IgD-negative memory B cell (primary cell): ENCODE measurements around the gene RAD51B. TPM values are rescaled to one million over a fixed set of nuclear protein-coding genes. Genes with fewer than 3 reads are reported as not detected.

Source experiments
- H3K27ac Mint-ChIP-seq, 3 donors: one replicate each; pipeline ENCODE4 v1.8.0; 2020 to 2022; ENCODE audit warnings: mild to moderate bottlenecking in 3 of 3, mixed read lengths in 3 of 3, moderate library complexity in 1 of 3
- H3K27me3 Mint-ChIP-seq: one replicate; pipeline ENCODE4 v1.8.0; 2021; ENCODE audit warnings: mixed read lengths
- H3K36me3 Mint-ChIP-seq: one replicate; pipeline ENCODE4 v1.8.0; 2020; ENCODE audit warnings: mild to moderate bottlenecking, mixed read lengths
- H3K4me1 Mint-ChIP-seq, 3 donors: one replicate each; pipeline ENCODE4 v1.8.0; 2020 to 2022; ENCODE audit warnings: mixed read lengths in 3 of 3, mild to moderate bottlenecking in 1 of 3
- H3K4me3 Mint-ChIP-seq, 4 donors: one replicate each; pipeline ENCODE4 v1.8.0; 2020 to 2022; ENCODE audit warnings: mild to moderate bottlenecking in 4 of 4, mixed read lengths in 4 of 4, moderate library complexity in 3 of 4
- H3K9me3 Mint-ChIP-seq, 3 donors: one replicate each; pipeline ENCODE4 v1.8.0; 2020 to 2021; ENCODE audit warnings: mixed read lengths in 3 of 3, mild to moderate bottlenecking in 1 of 3
- polyA plus RNA-seq: library from polyadenylated mRNA; unstranded; fragments of 300-500 nt; fragmentation: Illumina TruSeq; gene quantifications from one replicate; pipeline ENCODE4 v1.2.3, GENCODE V29; 2021

RAD51B gene
- polyA plus RNA-seq, 1 donor from 2014 or later: 24.9 TPM

DNA sequence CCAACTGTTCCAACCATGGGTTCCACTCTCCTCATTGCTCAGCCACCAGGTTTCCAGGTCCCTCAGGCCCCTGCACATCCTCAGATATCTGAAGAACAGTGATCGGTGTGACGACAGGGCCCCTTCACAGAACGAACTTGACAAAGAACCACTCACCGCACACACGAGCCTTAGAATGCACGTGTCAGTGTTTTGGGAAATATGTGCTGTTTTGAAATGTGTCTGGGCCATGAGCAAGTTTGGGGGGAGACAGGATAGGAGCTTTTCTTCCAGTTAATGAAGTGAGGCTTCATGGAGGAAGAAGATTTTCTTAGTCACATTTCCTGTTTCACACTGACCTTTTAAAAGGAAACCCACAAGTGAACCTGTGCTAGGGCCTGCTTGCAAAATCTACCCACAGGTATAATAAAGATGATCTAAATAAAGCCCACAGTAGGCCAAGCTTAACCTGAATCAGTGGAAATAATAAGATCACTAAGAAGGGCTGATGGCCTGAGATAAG is 914.7 kb downstream of the RAD51B start:
- Mint-ChIP-seq H3K36me3 (no peaks in the 10 kb centered on the region), H3K27me3 (no peaks in the 10 kb centered on the region), H3K9me3 (no peaks in the 10 kb centered on the region), H3K4me3 (peak overlapping the region in 3 of 4 donors; percentile 16 to 77 (median 58)), H3K4me1 (peaks cover 37 to 41% (median 39%) of the 10 kb centered on the region in 3 donors), H3K27ac (peak overlapping the region; percentile 21 to 90 (median 69))

DNA sequence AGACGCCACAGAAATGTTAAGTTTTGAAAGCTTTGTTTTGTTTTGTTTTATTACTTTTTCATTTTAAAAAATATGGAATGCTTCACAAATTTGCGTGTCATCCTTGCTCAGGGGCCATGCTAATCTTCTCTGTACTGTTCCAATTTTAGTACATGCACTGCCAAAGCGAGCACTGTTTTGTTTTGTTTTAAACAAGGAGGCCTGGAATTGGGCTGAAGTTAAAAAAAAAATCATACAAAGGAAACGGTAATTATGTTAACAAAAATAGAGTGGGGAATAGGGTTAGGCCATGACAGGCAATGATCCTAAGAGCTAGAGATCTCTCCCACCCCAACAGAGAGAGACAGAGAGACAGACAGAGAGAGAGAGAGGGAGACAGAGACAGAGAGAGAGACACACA is 916.3 kb downstream of the RAD51B start:
- Mint-ChIP-seq H3K4me3 (peak overlapping the region in 1 of 4 donors; percentile 24), H3K9me3 (no peaks in the 10 kb centered on the region), H3K4me1 (peaks cover 25 to 33% (median 29%) of the 10 kb centered on the region in 3 donors), H3K36me3 (no peaks in the 10 kb centered on the region), H3K27ac (peak overlapping the region in 1 of 3 donors; percentile 35), H3K27me3 (no peaks in the 10 kb centered on the region)

DNA sequence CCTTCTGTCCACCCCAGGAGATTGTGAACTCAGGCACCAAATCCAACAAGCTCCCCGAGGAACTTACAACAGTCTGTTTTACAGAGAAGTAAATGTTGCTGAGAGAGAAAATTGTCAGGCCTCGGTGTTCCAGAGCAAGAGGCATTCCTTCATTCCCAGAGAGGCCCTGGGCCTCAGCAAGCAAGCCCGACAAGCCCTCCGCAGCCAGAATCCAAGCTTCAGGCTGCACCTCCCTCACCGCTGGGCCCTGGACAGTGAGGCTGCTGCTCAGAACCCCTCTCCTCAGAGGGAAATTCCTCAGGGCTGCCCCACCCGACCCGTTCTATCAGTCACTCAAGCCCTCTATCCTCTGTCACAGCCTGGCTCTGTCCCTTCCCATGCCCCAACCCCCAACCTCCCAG is 916.9 kb downstream of the RAD51B start:
- Mint-ChIP-seq H3K4me1 (peaks cover 29 to 39% (median 35%) of the 10 kb centered on the region in 3 donors), H3K9me3 (no peaks in the 10 kb centered on the region), H3K4me3 (peak overlapping the region in 1 of 4 donors; percentile 24), H3K36me3 (no peaks in the 10 kb centered on the region), H3K27me3 (no peaks in the 10 kb centered on the region), H3K27ac (peak overlapping the region in 1 of 3 donors; percentile 35)

DNA sequence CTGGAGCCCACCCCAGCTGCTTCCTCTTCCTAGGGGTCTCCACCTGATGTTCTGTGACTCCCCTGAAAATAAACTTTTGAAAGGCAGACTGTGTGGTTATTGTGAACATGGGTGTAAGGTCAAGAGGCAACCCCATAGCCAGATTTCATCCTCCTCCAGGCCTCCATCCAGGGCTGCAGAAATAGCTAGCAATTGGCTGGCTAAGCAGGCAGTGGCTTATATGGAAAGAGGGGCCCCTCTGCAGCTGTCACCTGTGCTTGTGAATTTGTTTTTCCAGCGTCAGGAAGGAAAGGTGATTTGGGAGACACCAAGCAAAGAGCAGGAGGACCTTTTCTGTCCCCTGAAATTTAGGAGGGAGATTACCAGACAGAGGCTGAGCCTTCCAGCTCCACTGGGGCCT is 917.5 kb downstream of the RAD51B start:
- Mint-ChIP-seq H3K4me3 (no peak overlapping the region), H3K4me1 (peaks cover 33 to 45% (median 41%) of the 10 kb centered on the region in 3 donors), H3K36me3 (peaks cover 2% of the 10 kb centered on the region), H3K27ac (peak overlapping the region in 1 of 3 donors; percentile 57), H3K9me3 (peaks cover 0 to 2% (median 0%) of the 10 kb centered on the region in 3 donors), H3K27me3 (no peaks in the 10 kb centered on the region)

DNA sequence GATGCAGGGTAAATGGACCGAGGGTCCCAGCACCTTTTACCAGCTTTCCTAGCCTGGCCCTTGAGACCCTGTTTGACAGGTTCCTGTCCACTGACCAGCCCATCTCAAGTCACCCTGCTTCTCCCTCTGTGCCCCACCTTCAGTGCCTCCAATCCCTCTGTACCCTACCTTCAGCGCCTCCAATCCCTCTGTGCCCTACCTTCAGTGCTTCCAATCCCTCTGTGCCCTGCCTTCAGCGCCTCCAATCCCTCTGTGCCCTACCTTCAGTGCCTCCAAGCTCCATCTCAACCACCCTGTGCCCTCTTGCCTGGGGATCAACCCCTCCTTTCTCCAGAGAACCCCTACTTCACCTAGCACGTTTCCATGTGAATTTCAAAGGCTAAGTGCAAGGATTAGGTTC is 919.0 kb downstream of the RAD51B start:
- Mint-ChIP-seq H3K4me1 (peaks cover 31 to 46% (median 41%) of the 10 kb centered on the region in 3 donors), H3K9me3 (peaks cover 0 to 2% (median 0%) of the 10 kb centered on the region in 3 donors), H3K27ac (peak overlapping the region in 1 of 3 donors; percentile 62), H3K27me3 (no peaks in the 10 kb centered on the region), H3K36me3 (peaks cover 2% of the 10 kb centered on the region), H3K4me3 (no peak overlapping the region)

DNA sequence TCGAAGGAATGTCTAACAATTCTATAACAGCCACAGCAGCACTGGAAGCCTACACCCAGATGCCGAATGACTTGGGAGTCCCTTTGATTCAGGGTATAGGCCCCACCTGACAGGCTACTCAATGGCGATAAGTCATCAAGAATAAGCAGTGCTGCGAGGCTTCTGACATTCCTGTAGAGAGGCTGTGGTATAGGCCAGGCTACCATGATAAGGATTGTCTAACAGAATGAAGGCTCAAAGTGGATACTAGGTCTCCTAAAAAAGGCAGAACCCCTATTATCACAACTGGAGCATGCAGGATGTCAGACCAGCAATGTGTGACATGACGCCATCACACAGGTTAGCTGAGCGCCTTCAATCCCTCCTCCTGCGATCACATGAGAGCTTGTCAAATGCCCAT is 920.1 kb downstream of the RAD51B start:
- no peak overlapping the region for H3K4me3 Mint-ChIP-seq
- H3K4me1 Mint-ChIP-seq: peaks cover 23 to 38% (median 35%) of the 10 kb centered on the region in 3 donors
- no peaks in the 10 kb centered on the region for H3K27me3 Mint-ChIP-seq
- H3K27ac Mint-ChIP-seq: peak overlapping the region in 1 of 3 donors; percentile 99
- H3K9me3 Mint-ChIP-seq: peaks cover 0 to 2% (median 0%) of the 10 kb centered on the region in 3 donors
- peaks cover 2% of the 10 kb centered on the region for H3K36me3 Mint-ChIP-seq

DNA sequence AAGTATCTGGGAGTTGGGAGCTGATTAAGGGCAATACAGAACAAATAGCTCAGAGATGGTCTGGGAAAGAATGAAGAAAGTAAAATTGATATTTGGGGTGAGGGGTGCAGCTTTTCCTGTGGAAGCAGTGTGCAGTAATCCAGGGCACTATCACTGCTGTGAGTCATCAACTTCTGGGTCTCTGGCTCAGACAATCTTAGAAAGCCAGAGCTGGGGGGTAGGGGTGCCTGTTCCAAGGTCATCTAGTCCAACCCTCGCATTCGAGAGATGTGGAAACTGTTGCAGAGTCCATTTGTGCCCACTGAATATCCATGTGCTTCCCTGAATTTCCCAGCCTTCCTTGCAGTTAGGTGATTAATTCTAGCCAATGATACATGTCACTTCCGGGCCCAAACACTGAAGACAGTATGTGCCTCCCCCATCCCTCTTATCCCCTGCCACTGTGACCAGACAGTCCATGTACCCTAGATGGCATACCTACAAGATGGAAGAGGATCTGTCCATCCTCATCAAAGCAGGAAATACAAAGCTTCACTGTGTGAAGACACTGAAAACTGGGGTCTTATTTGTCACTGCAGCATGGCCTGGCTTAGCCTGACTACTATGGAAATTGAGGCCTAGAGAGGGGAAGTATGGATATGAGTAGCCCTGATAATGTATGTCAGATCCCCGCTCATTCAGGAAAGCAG is 921.4 kb downstream of the RAD51B start:
- Mint-ChIP-seq H3K27me3 (no peaks in the 10 kb centered on the region), H3K4me1 (peaks cover 18 to 32% (median 32%) of the 10 kb centered on the region in 3 donors), H3K4me3 (peak overlapping the region in 3 of 4 donors; percentile 32 to 84 (median 58)), H3K36me3 (peaks cover 2% of the 10 kb centered on the region), H3K27ac (peak overlapping the region; percentile 96 to 99 (median 98)), H3K9me3 (peaks cover 0 to 2% (median 0%) of the 10 kb centered on the region in 3 donors)

DNA sequence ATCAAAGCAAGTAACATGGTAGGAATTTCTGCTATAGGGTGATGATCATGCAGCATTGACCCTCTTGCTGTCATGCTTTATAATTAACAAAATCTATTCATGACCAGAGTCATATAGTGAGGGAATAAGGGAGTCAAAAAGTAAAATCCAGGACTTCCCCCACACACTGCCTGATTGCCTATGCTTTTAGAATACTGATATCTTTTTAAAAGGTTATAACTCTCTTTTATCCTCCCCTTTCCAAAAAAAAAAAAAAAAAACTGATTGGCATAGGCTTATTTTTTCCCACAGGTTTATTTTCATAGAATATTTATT is 921.9 kb downstream of the RAD51B start:
- H3K36me3 Mint-ChIP-seq: peaks cover 2% of the 10 kb centered on the region
- peaks cover 0 to 2% (median 0%) of the 10 kb centered on the region in 3 donors for H3K9me3 Mint-ChIP-seq
- H3K4me1 Mint-ChIP-seq: peaks cover 18 to 29% (median 27%) of the 10 kb centered on the region in 3 donors
- H3K27ac Mint-ChIP-seq: peak overlapping the region; percentile 96 to 99 (median 98)
- H3K27me3 Mint-ChIP-seq: no peaks in the 10 kb centered on the region
- peak overlapping the region in 3 of 4 donors; percentile 58 to 88 (median 84) for H3K4me3 Mint-ChIP-seq

DNA sequence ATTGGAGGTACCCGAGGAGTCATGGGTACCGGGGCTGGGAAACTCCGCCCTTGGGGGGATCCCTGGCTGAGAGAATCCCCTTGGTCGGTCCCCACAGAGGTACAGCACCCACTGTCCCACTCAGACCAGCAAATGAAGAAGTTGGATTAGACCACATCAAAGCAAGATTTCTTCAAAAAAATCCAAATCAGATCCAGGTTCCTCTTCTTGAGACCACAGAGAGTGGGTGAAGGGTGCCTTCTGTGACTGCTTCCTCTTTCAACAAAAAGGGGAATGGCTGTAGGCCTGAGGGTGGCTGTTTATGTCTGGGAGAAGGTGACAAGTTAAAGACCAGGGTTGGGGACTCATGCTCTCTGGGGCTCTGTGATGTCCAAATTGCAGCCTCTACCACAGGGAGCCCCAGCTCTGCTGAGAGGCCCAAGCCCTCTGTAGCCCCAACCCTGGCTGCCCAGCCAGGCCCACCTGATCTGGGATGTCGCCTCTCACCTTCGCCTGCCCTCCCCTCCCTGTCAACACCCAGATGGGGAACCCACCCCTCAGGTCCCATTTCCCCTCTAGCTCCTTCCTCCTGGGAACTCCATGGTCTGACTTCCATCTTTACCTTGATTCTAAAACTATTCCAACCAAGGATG is 922.4 kb downstream of the RAD51B start:
- H3K4me1 Mint-ChIP-seq: peaks cover 18 to 29% (median 27%) of the 10 kb centered on the region in 3 donors
- peaks cover 2% of the 10 kb centered on the region for H3K36me3 Mint-ChIP-seq
- H3K9me3 Mint-ChIP-seq: peaks cover 0 to 2% (median 0%) of the 10 kb centered on the region in 3 donors
- H3K27ac Mint-ChIP-seq: peak overlapping the region; percentile 96 to 99 (median 98)
- H3K4me3 Mint-ChIP-seq: peak overlapping the region; percentile 74 to 88 (median 84)
- no peaks in the 10 kb centered on the region for H3K27me3 Mint-ChIP-seq

DNA sequence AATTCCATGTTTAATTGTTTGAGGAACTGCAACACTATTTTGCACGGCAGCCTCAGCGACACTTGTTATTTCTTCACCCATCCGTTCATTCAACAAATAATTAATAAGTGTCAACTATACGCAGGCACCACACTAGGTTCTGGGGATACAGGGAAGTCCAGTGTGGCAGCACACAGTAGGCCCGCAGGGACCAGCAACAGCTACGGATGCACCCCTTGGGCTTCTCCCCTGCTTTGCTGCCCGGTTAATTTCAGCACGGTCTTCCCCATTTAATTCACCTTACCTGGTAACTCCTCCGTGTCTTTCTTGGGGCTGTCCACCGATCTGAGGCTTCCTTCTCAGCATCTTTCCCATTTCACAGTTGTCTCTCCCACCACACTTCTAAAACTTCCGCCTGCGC is 925.0 kb downstream of the RAD51B start:
- Mint-ChIP-seq H3K4me3 (no peak overlapping the region), H3K9me3 (peaks cover 0 to 2% (median 0%) of the 10 kb centered on the region in 3 donors), H3K4me1 (peaks cover 18 to 29% (median 27%) of the 10 kb centered on the region in 3 donors), H3K27me3 (no peaks in the 10 kb centered on the region), H3K27ac (peak overlapping the region in 1 of 3 donors; percentile 13), H3K36me3 (peaks cover 2% of the 10 kb centered on the region)

DNA sequence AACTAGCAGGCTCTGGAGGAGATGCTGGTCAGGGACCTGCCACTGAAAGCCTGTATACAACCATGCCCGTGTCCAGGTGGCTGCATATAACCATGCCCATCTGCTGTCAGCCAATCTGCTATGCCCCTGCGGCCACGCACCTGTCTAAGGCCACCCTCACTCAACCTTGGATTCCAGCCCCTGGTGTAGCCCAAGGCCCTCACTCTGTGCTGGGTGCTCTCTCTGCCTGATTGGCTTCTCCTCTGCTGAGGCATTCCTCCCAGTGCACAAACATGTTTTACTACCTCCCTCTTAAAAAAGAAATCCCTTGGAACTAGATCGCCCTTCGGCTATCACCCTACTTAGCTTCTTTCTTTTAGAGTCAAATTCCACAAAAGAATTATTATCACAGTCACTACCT is 927.8 kb downstream of the RAD51B start:
- no peak overlapping the region for H3K4me3 Mint-ChIP-seq
- no peaks in the 10 kb centered on the region for H3K36me3 Mint-ChIP-seq
- H3K27me3 Mint-ChIP-seq: no peaks in the 10 kb centered on the region
- no peaks in the 10 kb centered on the region for H3K9me3 Mint-ChIP-seq
- peak overlapping the region in 1 of 3 donors; percentile 0 for H3K27ac Mint-ChIP-seq
- peaks cover 7 to 9% (median 8%) of the 10 kb centered on the region in 3 donors for H3K4me1 Mint-ChIP-seq

DNA sequence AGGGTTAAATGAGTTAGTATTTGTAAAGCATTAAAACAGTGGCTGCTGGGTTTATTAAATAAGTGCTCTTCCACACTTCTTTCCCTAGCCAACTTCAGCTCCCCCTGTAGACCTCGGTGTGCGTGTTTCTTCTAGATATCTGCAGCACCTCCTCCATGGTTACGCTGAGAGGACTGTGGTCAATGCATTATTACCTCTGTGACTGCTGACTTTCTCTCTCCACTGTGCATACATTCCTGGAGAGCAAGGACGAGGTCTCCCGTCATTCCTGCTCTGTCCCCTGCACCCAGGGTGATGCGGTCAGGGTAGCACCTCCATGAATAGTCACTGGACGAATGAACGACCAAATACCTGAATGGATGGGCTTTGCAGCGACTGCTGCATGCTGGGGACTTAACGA is 928.7 kb downstream of the RAD51B start:
- no peaks in the 10 kb centered on the region for H3K9me3 Mint-ChIP-seq
- H3K4me1 Mint-ChIP-seq: peaks cover 1 to 5% (median 4%) of the 10 kb centered on the region in 3 donors
- H3K4me3 Mint-ChIP-seq: no peak overlapping the region
- H3K36me3 Mint-ChIP-seq: no peaks in the 10 kb centered on the region
- no peak overlapping the region for H3K27ac Mint-ChIP-seq
- H3K27me3 Mint-ChIP-seq: no peaks in the 10 kb centered on the region

DNA sequence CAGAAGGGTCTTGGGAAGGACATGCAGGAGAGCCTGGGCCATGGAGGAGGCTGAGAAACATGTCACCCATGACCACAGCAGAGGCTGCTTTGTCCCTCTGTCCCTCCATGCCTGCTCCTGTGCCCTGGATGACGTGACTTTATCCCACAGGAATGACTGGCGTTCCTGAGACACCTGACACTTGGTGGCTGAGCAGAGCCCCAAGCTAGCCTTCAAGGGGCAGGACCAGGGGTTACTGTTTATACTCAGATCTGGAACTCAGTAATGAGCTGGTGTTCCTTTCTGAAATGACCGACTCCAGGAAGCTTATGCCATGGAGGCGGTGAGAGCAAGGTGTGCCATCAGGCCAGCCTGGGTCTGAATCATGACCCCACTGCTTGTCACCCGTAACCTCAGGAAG is 929.1 kb downstream of the RAD51B start:
- H3K27ac Mint-ChIP-seq: no peak overlapping the region
- H3K9me3 Mint-ChIP-seq: no peaks in the 10 kb centered on the region
- H3K4me3 Mint-ChIP-seq: no peak overlapping the region
- peaks cover 1 to 4% (median 2%) of the 10 kb centered on the region in 3 donors for H3K4me1 Mint-ChIP-seq
- H3K27me3 Mint-ChIP-seq: no peaks in the 10 kb centered on the region
- H3K36me3 Mint-ChIP-seq: no peaks in the 10 kb centered on the region

DNA sequence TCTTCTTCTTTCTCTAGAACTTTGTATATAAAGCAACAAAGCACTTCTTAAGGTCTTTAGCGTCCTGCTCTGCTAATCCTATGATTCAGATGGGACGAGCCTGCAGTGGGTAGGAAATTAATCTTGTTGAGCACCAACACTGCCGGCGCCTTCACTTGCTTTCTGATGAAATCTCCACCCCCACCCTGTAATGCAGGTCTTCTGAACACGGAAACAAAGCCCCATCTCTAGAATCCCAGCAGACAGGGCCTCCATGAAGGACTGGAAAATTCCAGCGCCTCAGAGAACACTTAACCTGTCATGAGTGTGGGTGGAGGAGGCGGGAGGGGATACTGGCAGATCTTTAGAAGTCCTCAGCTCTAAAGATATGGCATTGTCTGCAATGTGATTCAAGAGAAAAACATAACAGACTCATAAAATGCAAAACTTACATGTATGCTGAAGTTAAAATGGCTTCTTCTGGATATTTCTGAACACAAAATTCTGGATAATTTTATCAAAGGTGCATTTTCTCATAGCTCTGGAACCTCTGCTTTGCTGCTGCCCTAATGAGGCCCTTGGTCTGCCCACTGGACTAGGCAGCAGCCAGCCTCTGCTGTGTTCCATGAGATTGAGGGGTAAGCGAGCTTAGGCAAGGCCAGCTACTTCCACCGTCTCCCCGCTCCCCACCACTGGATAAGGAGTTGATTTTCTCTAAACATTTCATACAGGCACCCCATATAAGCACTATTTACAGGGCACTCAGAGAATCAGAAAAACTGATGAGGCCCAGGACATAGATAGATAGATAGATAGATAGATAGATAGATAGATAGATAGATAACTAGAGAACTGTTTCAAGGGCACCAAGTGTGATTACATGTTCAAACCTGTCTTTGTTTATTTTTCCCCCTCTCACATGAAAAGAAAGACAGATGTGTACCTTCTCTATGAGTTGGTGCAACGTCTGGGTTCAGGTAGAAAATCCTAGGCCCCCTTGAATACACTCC is 930.2 kb downstream of the RAD51B start:
- Mint-ChIP-seq H3K27ac (peak overlapping the region in 1 of 3 donors; percentile 47), H3K27me3 (no peaks in the 10 kb centered on the region), H3K9me3 (no peaks in the 10 kb centered on the region), H3K36me3 (no peaks in the 10 kb centered on the region), H3K4me1 (peaks cover 0 to 2% (median 0%) of the 10 kb centered on the region in 3 donors), H3K4me3 (no peak overlapping the region)
